Measurements from ENCODE around the gene KLHL29. TPM values are rescaled to one million over a fixed set of nuclear protein-coding genes. Genes with fewer than 3 reads are reported as not detected.

Gene KLHL29
- total and polyA plus RNA-seq, 2 donors (not counting 1 experiment from before 2014, with no cell fraction given) = 1.3 to 3.4 TPM

DNA sequence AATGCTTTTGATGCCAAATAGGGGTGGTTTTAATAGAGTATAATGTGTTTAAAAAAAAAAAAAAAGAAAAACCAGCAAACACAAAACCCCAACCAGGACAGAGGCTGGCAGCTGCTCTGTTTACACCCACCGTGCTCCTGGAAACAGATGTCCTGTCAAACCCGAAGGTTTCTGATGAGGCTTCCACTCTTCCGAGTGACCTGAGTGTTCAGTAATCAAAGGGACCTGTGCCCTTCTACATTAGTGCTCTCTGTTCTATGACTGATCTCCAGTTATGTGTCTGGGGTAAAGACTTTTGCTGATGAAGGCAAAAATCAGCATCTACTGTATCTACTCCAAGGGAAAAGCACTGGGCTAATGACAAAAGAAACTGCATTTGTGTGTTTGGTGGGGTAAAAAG lies 3.5 kb upstream of the KLHL29 start:
- Histone ChIP-seq H3K4me2 (replicated peaks; ENCODE audit: low read depth, low read length, poor library complexity, severe bottlenecking) (no peak overlapping the region), H3K9me3 (ENCODE audit: control extremely low read depth in 1 of 3, control insufficient read depth in 2 of 3, insufficient read depth in 1 of 3, low read length in 2 of 3) (peaks cover 0 to 1% (median 0%) of the 10 kb centered on the region in 3 donors), H2AFZ (ENCODE audit: insufficient read depth, low read depth, low read length, poor library complexity, severe bottlenecking) (no peak overlapping the region), H3K27me3 (replicated peaks in 1 of 4; ENCODE audit: control extremely low read depth in 1 of 4, control insufficient read depth in 3 of 4, insufficient read depth in 4 of 4, low read length in 3 of 4) (peaks cover 0 to 18% (median 2%) of the 10 kb centered on the region in 4 experiments), H3K79me2 (ENCODE audit: control insufficient read depth, insufficient read depth, low read length) (no peaks in the 10 kb centered on the region), H3K9ac (ENCODE audit: low read length) (no peak overlapping the region), H3K36me3 (replicated peaks in 1 of 2; ENCODE audit: control extremely low read depth in 1 of 2, control insufficient read depth in 1 of 2, extremely low read depth in 1 of 2, insufficient read depth in 2 of 2, low read length in 1 of 2) (no peaks in the 10 kb centered on the region), H3K4me1 (ENCODE audit: control insufficient read depth in 2 of 2, insufficient read depth in 2 of 2, low read length in 2 of 2) (peaks cover 23 to 39% of the 10 kb centered on the region in 2 donors), H4K20me1 (ENCODE audit: control insufficient read depth, insufficient read depth, low read length, poor library complexity, severe bottlenecking) (no peaks in the 10 kb centered on the region), H3K27ac (ENCODE audit: low read length in 2 of 2) (no peak overlapping the region), H3K4me3 (ENCODE audit: control extremely low read depth in 1 of 5, extremely low read depth in 1 of 5, insufficient read depth in 1 of 5, low read depth in 2 of 5, low read length in 4 of 5) (no peak overlapping the region)
- Mint-ChIP-seq H3K9me3 (ENCODE audit: insufficient read depth) (no peaks in the 10 kb centered on the region), H3K27me3 (peaks cover 10% of the 10 kb centered on the region), H3K4me1 (peaks cover 31% of the 10 kb centered on the region), H3K4me3 (no peak overlapping the region), H3K27ac (peak overlapping the region; percentile 0)
- intact Hi-C loops (cut with micrococcal nuclease) = loop anchor here (2.0 to 10.0 kb wide), 2 partner anchors 23 to 693 kb away; partner anchors contain the start of gene SF3B6
- ChIA-PET CTCF (no interaction called here), POLR2A (no interaction called here)
- TF ChIP-seq, protein P1, sequence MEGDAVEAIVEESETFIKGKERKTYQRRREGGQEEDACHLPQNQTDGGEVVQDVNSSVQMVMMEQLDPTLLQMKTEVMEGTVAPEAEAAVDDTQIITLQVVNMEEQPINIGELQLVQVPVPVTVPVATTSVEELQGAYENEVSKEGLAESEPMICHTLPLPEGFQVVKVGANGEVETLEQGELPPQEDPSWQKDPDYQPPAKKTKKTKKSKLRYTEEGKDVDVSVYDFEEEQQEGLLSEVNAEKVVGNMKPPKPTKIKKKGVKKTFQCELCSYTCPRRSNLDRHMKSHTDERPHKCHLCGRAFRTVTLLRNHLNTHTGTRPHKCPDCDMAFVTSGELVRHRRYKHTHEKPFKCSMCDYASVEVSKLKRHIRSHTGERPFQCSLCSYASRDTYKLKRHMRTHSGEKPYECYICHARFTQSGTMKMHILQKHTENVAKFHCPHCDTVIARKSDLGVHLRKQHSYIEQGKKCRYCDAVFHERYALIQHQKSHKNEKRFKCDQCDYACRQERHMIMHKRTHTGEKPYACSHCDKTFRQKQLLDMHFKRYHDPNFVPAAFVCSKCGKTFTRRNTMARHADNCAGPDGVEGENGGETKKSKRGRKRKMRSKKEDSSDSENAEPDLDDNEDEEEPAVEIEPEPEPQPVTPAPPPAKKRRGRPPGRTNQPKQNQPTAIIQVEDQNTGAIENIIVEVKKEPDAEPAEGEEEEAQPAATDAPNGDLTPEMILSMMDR (IDR thresholded peaks at IDR 0.05) = no peak
- no peak for TF ChIP-seq EZH2 (IDR thresholded peaks at IDR 0.05; ENCODE audit: borderline replicate concordance, insufficient read depth, low read depth, low read length, poor library complexity, severe bottlenecking)
- DNase-seq (no peak), ATAC-seq (ENCODE audit: low read depth) (no peak)
- WGBS (ENCODE audit: insufficient coverage) = 37% methylated on average over 3 of the region's 3 CpGs

DNA sequence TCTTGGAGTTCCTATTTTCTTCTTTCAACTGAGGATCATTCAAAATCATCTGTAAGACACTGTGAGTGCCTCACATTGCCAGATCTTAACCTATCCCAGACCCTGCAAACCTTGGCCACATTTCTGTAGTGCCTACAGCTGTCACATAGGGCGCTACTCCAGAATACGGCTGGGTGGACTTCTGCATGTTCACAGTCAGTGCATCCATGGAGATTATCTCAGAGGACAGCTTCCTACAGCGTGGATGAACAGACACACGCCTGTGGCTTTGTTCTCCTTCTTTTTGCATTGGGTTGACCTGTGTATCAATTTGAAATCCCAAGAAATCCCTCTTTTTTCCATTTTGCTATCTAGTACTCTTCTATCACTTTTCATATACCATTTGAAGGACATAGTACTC lies 1.9 kb upstream of the KLHL29 start:
- ChIA-PET CTCF (interaction anchor here (1.4 kb wide), 1 partner anchor 31 kb away, joined by 3 read pairs; no protein-coding TSS in a partner anchor), POLR2A (no interaction called here)
- Histone ChIP-seq H3K4me2 (replicated peaks; ENCODE audit: low read depth, low read length, poor library complexity, severe bottlenecking) (no peak overlapping the region), H4K20me1 (ENCODE audit: control insufficient read depth, insufficient read depth, low read length, poor library complexity, severe bottlenecking) (no peaks in the 10 kb centered on the region), H3K27me3 (replicated peaks in 1 of 4; ENCODE audit: control extremely low read depth in 1 of 4, control insufficient read depth in 3 of 4, insufficient read depth in 4 of 4, low read length in 3 of 4) (peaks cover 0 to 31% (median 12%) of the 10 kb centered on the region in 4 experiments), H3K9me3 (ENCODE audit: control extremely low read depth in 1 of 3, control insufficient read depth in 2 of 3, insufficient read depth in 1 of 3, low read length in 2 of 3) (peaks cover 0 to 1% (median 0%) of the 10 kb centered on the region in 3 donors), H3K4me1 (ENCODE audit: control insufficient read depth in 2 of 2, insufficient read depth in 2 of 2, low read length in 2 of 2) (peaks cover 31 to 47% of the 10 kb centered on the region in 2 donors), H3K79me2 (ENCODE audit: control insufficient read depth, insufficient read depth, low read length) (no peaks in the 10 kb centered on the region), H3K27ac (ENCODE audit: low read length in 2 of 2) (no peak overlapping the region), H3K9ac (ENCODE audit: low read length) (no peak overlapping the region), H3K36me3 (replicated peaks in 1 of 2; ENCODE audit: control extremely low read depth in 1 of 2, control insufficient read depth in 1 of 2, extremely low read depth in 1 of 2, insufficient read depth in 2 of 2, low read length in 1 of 2) (no peaks in the 10 kb centered on the region), H3K4me3 (ENCODE audit: control extremely low read depth in 1 of 5, extremely low read depth in 1 of 5, insufficient read depth in 1 of 5, low read depth in 2 of 5, low read length in 4 of 5) (no peak overlapping the region), H2AFZ (ENCODE audit: insufficient read depth, low read depth, low read length, poor library complexity, severe bottlenecking) (no peak overlapping the region)
- intact Hi-C loops (cut with micrococcal nuclease) = loop anchor here (10.0 kb wide), 1 partner anchor 692 kb away; the partner anchor contains the start of gene SF3B6
- Mint-ChIP-seq H3K27me3 (peaks cover 20% of the 10 kb centered on the region), H3K9me3 (ENCODE audit: insufficient read depth) (no peaks in the 10 kb centered on the region), H3K27ac (no peak overlapping the region), H3K4me1 (peaks cover 36% of the 10 kb centered on the region), H3K4me3 (peak overlapping the region; percentile 9)
- ATAC-seq (ENCODE audit: low read depth) (no peak), DNase-seq (no peak)
- TF ChIP-seq EZH2 (IDR thresholded peaks at IDR 0.05; ENCODE audit: borderline replicate concordance, insufficient read depth, low read depth, low read length, poor library complexity, severe bottlenecking) = no peak
- TF ChIP-seq, protein P1 (IDR thresholded peaks at IDR 0.05) = no peak
- WGBS (ENCODE audit: insufficient coverage) = 81% methylated on average over 4 of the region's 4 CpGs

All from B cell (primary cell).